IgD-negative memory B cell (primary cell): ENCODE data around the gene HEATR5B. TPM values are rescaled to one million over a fixed set of nuclear protein-coding genes. Genes with fewer than 3 reads are reported as not detected.
A peak's percentile ranks its signal among the peaks of the same experiment; 100 is the strongest.
"Not testable (repeated sequence)": the region's sequence is repeated elsewhere in the genome, so short reads cannot be mapped to it uniquely, and the experiment has no call there.

Experiments
- H3K27ac Mint-ChIP-seq, 3 donors: one replicate each; pipeline ENCODE4 v1.8.0; 2020 to 2022; ENCODE audit warnings: mild to moderate bottlenecking in 3 of 3, mixed read lengths in 3 of 3, moderate library complexity in 1 of 3
- H3K27me3 Mint-ChIP-seq: one replicate; pipeline ENCODE4 v1.8.0; 2021; ENCODE audit warnings: mixed read lengths
- H3K36me3 Mint-ChIP-seq: one replicate; pipeline ENCODE4 v1.8.0; 2020; ENCODE audit warnings: mild to moderate bottlenecking, mixed read lengths
- H3K4me1 Mint-ChIP-seq, 3 donors: one replicate each; pipeline ENCODE4 v1.8.0; 2020 to 2022; ENCODE audit warnings: mixed read lengths in 3 of 3, mild to moderate bottlenecking in 1 of 3
- H3K4me3 Mint-ChIP-seq, 4 donors: one replicate each; pipeline ENCODE4 v1.8.0; 2020 to 2022; ENCODE audit warnings: mild to moderate bottlenecking in 4 of 4, mixed read lengths in 4 of 4, moderate library complexity in 3 of 4
- H3K9me3 Mint-ChIP-seq, 3 donors: one replicate each; pipeline ENCODE4 v1.8.0; 2020 to 2021; ENCODE audit warnings: mixed read lengths in 3 of 3, mild to moderate bottlenecking in 1 of 3
- polyA plus RNA-seq: library from polyadenylated mRNA; unstranded; fragments of 300-500 nt; fragmentation: Illumina TruSeq; gene quantifications from one replicate; pipeline ENCODE4 v1.2.3, GENCODE V29; 2021

The HEATR5B gene
- polyA plus RNA-seq, 1 donor from 2014 or later: 11.0 TPM

- Mint-ChIP-seq H3K4me1 (peaks cover 0 to 4% (median 0%) of the 10 kb centered on the region in 3 donors), H3K36me3 (peaks cover 2% of the 10 kb centered on the region), H3K4me3 (no peak overlapping the region), H3K9me3 (no peaks in the 10 kb centered on the region), H3K27me3 (no peaks in the 10 kb centered on the region), H3K27ac (no peak overlapping the region)
Observed at GRCh38 chr2:37029758-37030157, 54.4 kb downstream of the HEATR5B start.

DNA sequence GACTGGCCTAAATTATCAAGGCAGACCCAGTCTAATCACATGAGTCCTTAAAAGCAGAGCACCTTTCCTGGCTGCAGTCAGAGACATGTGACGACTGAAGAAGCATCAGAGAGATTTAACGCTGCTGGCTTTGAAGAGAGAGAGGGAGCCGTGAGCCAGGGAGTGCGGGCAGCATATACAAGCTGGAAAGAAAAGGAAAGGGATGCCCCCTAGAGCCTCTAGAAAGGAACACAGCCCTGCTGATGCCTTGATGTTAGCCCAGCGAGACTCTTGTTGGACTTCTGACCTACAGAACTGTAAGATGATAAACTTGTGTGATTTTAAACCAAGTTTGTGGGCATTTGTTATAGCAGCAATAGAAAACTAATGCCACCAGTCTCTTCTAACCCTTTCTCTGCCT is 58.1 kb downstream of the HEATR5B start:
- Mint-ChIP-seq H3K36me3 (no peaks in the 10 kb centered on the region), H3K27ac (no peak overlapping the region), H3K4me3 (no peak overlapping the region), H3K9me3 (no peaks in the 10 kb centered on the region), H3K4me1 (no peaks in the 10 kb centered on the region), H3K27me3 (no peaks in the 10 kb centered on the region)

DNA sequence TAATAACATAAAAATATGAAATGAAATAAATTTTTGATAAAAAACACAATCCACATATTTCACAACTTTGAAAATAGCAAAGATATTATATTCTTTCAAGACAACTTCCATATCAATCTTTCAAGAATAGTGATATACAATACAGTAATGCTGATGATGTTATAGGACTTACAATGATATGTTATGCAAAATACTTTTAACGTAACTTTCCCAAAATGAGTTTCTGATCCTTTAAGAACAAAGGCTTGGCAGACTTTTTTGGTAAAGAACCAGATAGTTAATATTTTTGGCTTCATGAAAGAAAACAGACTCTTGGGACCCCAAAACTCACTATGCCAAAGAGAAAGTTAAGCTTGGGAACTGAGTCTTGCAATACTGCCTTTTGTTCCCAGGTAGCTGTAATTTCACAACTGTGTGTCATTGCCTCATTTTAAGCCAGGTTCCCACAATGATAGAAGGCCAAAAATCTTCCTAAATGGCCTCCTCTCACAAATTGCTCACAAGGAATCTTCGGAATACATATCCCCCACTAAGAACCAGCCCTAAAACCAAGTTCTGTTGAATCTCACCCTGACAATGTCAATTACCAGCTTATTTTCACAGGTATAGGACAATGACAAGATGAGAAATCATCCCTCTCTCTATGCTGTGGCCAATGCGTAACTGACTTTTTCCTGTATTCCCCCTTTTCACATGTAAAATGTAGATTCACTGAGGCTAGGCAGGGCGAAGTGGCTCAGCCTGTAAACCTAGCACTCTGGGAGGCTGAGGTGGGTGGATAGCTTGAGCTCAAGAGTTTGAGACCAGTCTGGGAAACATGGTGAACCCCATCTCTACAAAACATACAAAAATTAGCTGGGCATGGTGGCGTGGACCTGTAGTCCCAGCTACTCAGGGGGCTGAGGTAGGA is 63.0 kb downstream of the HEATR5B start:
- Mint-ChIP-seq H3K4me1 (peaks cover 0 to 1% (median 0%) of the 10 kb centered on the region in 3 donors), H3K36me3 (no peaks in the 10 kb centered on the region), H3K27ac (peak overlapping the region in 1 of 3 donors; percentile 53), H3K9me3 (no peaks in the 10 kb centered on the region), H3K27me3 (no peaks in the 10 kb centered on the region), H3K4me3 (no peak overlapping the region)

- H3K27ac Mint-ChIP-seq: no peak overlapping the region
- no peaks in the 10 kb centered on the region for H3K27me3 Mint-ChIP-seq
- H3K4me1 Mint-ChIP-seq: peaks cover 0 to 5% (median 1%) of the 10 kb centered on the region in 3 donors
- H3K36me3 Mint-ChIP-seq: peaks cover 2% of the 10 kb centered on the region
- no peaks in the 10 kb centered on the region for H3K9me3 Mint-ChIP-seq
- no peak overlapping the region for H3K4me3 Mint-ChIP-seq
Observed at GRCh38 chr2:37020212-37020886, 63.8 kb downstream of the HEATR5B start.

GRCh38 chr2:37013315-37013641 is 70.9 kb downstream of the HEATR5B start:
- no peaks in the 10 kb centered on the region for H3K9me3 Mint-ChIP-seq
- H3K27me3 Mint-ChIP-seq: no peaks in the 10 kb centered on the region
- peak overlapping the region in 2 of 3 donors; percentile 79 to 94 for H3K27ac Mint-ChIP-seq
- peak overlapping the region in 2 of 4 donors; percentile 37 to 91 for H3K4me3 Mint-ChIP-seq
- peaks cover 12 to 35% (median 35%) of the 10 kb centered on the region in 3 donors for H3K4me1 Mint-ChIP-seq
- peaks cover 9% of the 10 kb centered on the region for H3K36me3 Mint-ChIP-seq

DNA sequence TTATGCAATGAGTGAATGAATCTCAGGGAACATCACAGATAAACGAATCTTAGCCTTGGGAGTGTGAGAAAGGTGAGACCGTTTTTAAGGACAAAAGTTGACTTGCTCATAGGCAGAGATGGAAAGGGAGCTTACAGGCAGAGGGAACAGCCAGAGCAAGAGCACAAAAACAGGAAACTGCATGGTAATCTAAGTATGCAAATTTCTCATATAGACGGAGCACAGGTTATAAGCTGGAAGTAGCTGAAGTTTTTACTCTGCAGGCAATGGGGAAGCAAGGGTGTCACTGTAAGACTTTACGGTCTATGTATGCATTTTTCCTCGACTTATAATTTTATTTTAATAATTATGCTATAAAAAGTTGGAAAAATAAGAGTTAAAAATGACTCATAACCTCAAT is 73.0 kb downstream of the HEATR5B start:
- peak overlapping the region; percentile 1 to 87 (median 3) for H3K27ac Mint-ChIP-seq
- H3K4me3 Mint-ChIP-seq: peak overlapping the region; percentile 10 to 88 (median 77)
- H3K27me3 Mint-ChIP-seq: no peaks in the 10 kb centered on the region
- H3K9me3 Mint-ChIP-seq: no peaks in the 10 kb centered on the region
- peaks cover 9% of the 10 kb centered on the region for H3K36me3 Mint-ChIP-seq
- peaks cover 12 to 35% (median 33%) of the 10 kb centered on the region in 3 donors for H3K4me1 Mint-ChIP-seq

GRCh38 chr2:37005118-37005868 is 78.9 kb downstream of the HEATR5B start:
- Mint-ChIP-seq H3K4me3 (peak overlapping the region; percentile 10 to 93 (median 79)), H3K4me1 (peaks cover 8 to 21% (median 16%) of the 10 kb centered on the region in 3 donors), H3K27ac (peak overlapping the region; percentile 25 to 89 (median 69)), H3K9me3 (no peaks in the 10 kb centered on the region), H3K36me3 (no peaks in the 10 kb centered on the region), H3K27me3 (no peaks in the 10 kb centered on the region)

- H3K4me3 Mint-ChIP-seq: no peak overlapping the region
- no peak overlapping the region for H3K27ac Mint-ChIP-seq
- H3K36me3 Mint-ChIP-seq: peaks cover 7% of the 10 kb centered on the region
- H3K9me3 Mint-ChIP-seq: no peaks in the 10 kb centered on the region
- no peaks in the 10 kb centered on the region for H3K27me3 Mint-ChIP-seq
- peaks cover 7 to 13% (median 8%) of the 10 kb centered on the region in 3 donors for H3K4me1 Mint-ChIP-seq
Observed at GRCh38 chr2:37000988-37001556, 83.1 kb downstream of the HEATR5B start.

DNA sequence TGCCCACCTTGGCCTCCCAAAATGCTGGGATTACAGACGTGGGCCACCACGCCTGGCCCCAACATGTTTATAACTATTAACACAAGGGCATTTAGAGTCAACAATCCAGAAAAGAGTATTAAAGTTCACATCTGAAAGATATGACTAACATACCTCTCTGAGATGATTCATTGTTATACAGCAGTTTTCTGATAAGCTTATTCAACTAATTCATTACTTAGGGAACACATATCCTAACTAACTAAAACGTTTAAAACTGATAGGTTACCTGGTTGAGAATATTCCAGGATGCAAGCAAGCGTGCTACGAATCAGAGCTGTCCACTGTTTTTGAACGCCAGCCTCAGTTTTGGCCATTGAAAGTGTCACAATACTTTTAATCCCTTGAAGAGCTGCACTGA is 83.9 kb downstream of the HEATR5B start:
- Mint-ChIP-seq H3K36me3 (peaks cover 7% of the 10 kb centered on the region), H3K4me1 (peaks cover 5 to 9% (median 6%) of the 10 kb centered on the region in 3 donors), H3K4me3 (no peak overlapping the region), H3K9me3 (no peaks in the 10 kb centered on the region), H3K27ac (no peak overlapping the region), H3K27me3 (no peaks in the 10 kb centered on the region)

GRCh38 chr2:36999416-36999815 is 84.8 kb downstream of the HEATR5B start:
- H3K27ac Mint-ChIP-seq, H3K36me3 Mint-ChIP-seq: not testable (repeated sequence)

GRCh38 chr2:36993841-36994620 is 90.1 kb downstream of the HEATR5B start:
- peak overlapping the region in 1 of 3 donors; percentile 11 for H3K27ac Mint-ChIP-seq
- peaks cover 7% of the 10 kb centered on the region for H3K36me3 Mint-ChIP-seq
- H3K9me3 Mint-ChIP-seq: no peaks in the 10 kb centered on the region
- no peak overlapping the region for H3K4me3 Mint-ChIP-seq
- H3K4me1 Mint-ChIP-seq: no peaks in the 10 kb centered on the region
- no peaks in the 10 kb centered on the region for H3K27me3 Mint-ChIP-seq

More at GRCh38 chr2:36999416-36999815, 84.8 kb downstream of the HEATR5B start:
- not testable (repeated sequence) for H3K4me1 Mint-ChIP-seq, H3K9me3 Mint-ChIP-seq, H3K4me3 Mint-ChIP-seq, H3K27me3 Mint-ChIP-seq

DNA sequence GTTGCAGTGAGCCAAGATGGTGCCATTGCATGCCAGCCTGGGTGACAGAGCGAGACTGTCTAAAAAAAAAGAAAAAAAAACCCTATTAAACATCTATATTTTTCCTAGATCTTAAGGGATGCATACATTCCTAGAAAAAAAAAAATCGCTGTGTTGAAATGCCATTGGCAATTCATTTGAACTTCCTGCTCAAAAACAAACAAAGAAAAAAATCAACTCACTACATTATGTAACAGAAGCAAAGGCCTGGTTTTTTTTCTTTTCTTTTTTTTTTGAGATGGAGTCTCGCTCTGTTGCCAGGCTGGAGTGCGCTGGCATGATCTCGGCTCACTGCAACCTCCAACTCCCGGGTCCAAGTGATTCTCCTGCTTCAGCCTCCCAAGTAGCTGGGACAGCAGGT is 96.2 kb downstream of the HEATR5B start:
- no peak overlapping the region for H3K4me3 Mint-ChIP-seq
- no peaks in the 10 kb centered on the region for H3K9me3 Mint-ChIP-seq
- H3K27ac Mint-ChIP-seq: peak overlapping the region in 1 of 3 donors; percentile 35
- peaks cover 3% of the 10 kb centered on the region for H3K36me3 Mint-ChIP-seq
- no peaks in the 10 kb centered on the region for H3K27me3 Mint-ChIP-seq
- H3K4me1 Mint-ChIP-seq: no peaks in the 10 kb centered on the region

- no peaks in the 10 kb centered on the region for H3K9me3 Mint-ChIP-seq
- no peaks in the 10 kb centered on the region for H3K4me1 Mint-ChIP-seq
- no peak overlapping the region for H3K4me3 Mint-ChIP-seq
- H3K27ac Mint-ChIP-seq: peak overlapping the region in 1 of 3 donors; percentile 44
- H3K27me3 Mint-ChIP-seq: no peaks in the 10 kb centered on the region
- H3K36me3 Mint-ChIP-seq: peaks cover 7% of the 10 kb centered on the region
Observed at GRCh38 chr2:36982467-36982866, 101.7 kb downstream of the HEATR5B start.

DNA sequence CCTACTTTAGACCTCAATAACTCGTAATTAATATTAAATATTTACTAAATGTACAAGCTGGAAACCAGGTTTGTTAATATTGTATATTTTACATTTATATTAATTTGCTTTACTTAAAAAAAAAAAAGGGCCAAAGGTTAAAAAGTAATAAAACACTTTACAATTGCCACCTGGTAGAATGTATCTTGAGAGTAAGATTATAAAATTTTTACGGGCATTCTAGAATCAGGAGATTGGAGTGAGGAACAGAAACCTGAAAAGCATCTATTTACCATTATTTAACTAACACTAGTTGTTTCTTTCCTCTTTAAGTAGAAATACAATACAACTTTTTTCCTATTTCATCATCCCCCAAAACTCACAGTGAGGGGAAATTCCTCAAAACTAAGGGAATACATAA is 102.3 kb downstream of the HEATR5B start:
- no peaks in the 10 kb centered on the region for H3K9me3 Mint-ChIP-seq
- H3K36me3 Mint-ChIP-seq: peaks cover 7% of the 10 kb centered on the region
- no peak overlapping the region for H3K4me3 Mint-ChIP-seq
- no peak overlapping the region for H3K27ac Mint-ChIP-seq
- no peaks in the 10 kb centered on the region for H3K4me1 Mint-ChIP-seq
- H3K27me3 Mint-ChIP-seq: no peaks in the 10 kb centered on the region
